B cell (primary cell): ENCODE data around the gene RAB10. TPM values are rescaled to one million over a fixed set of nuclear protein-coding genes. Genes with fewer than 3 reads are reported as not detected.
A peak's percentile ranks its signal among the peaks of the same experiment; 100 is the strongest.
"Not testable (repeated sequence)": the region's sequence is repeated elsewhere in the genome, so short reads cannot be mapped to it uniquely, and the experiment has no call there.

Experiments used
- ATAC-seq: fragments of 200-7000 bp; cut with Tn5 transposase; one replicate; pipeline ENCODE4 v1.10.0; 2021; ENCODE audit warnings: low read depth, mild to moderate bottlenecking, moderate number of reproducible peaks, moderate library complexity
- CTCF ChIA-PET: fragments of 350-600 bp; sonication (Branson Sonifier 250); formaldehyde crosslinking; loops from one replicate; lab custom pipeline; 2021; ENCODE audit warnings: antibody characterized with exemption, inconsistent platforms; lab: Charles Lee
- POLR2A ChIA-PET: fragments of 350-600 bp; sonication (Branson Sonifier 250); formaldehyde crosslinking; loops from one replicate; lab custom pipeline; 2021; ENCODE audit warnings: antibody characterized with exemption; lab: Charles Lee
- DNase-seq: peaks from one replicate; pipeline ENCODE4 v3.0.0; 2013
- H2AFZ ChIP-seq: 2 replicates; pipeline ENCODE4 v1.6.1; 2012; ENCODE audit warnings: mild to moderate bottlenecking, low read depth, low read length; ENCODE audit not compliant: insufficient read depth, poor library complexity, severe bottlenecking
- H3K27ac ChIP-seq, 2 donors: 1 replicate in 1 of 2; 2 replicates in 1 of 2; pipeline ENCODE4 v1.5.1; 2012 to 2013; ENCODE audit warnings: low read length in 2 of 2, mild to moderate bottlenecking in 2 of 2, moderate library complexity in 1 of 2
- H3K27me3 ChIP-seq, 4 experiments: fragments of 200-600 bp in 1 of 4; sonication (generic) in 1 of 4; replicated peaks in 1 of 4; 1 replicate in 2 of 4; 2 replicates in 2 of 4; pipeline versions ENCODE4 v1.6.1 to v1.7.0; 2013 to 2016; ENCODE audit warnings: low read length in 3 of 4, mild to moderate bottlenecking in 2 of 4, mixed read lengths in 1 of 4, moderate library complexity in 1 of 4; ENCODE audit not compliant: insufficient read depth in 4 of 4, control insufficient read depth in 3 of 4; ENCODE audit errors: control extremely low read depth in 1 of 4
- H3K36me3 ChIP-seq, 2 experiments: replicated peaks in 1 of 2; 1 replicate in 1 of 2; 2 replicates in 1 of 2; pipeline versions ENCODE4 v1.6.1 to v1.7.1; 2013; ENCODE audit warnings: low read length in 1 of 2; ENCODE audit not compliant: insufficient read depth in 2 of 2, control insufficient read depth in 1 of 2; ENCODE audit errors: control extremely low read depth in 1 of 2, extremely low read depth in 1 of 2
- H3K4me1 ChIP-seq, 2 donors: fragments of 200-600 bp in 1 of 2; sonication (generic) in 1 of 2; 1 replicate in 1 of 2; 2 replicates in 1 of 2; pipeline versions ENCODE4 v1.5.1 to v1.6.1; 2013 to 2017; ENCODE audit warnings: low read length in 2 of 2; ENCODE audit not compliant: control insufficient read depth in 2 of 2, insufficient read depth in 2 of 2
- H3K4me2 ChIP-seq: replicated peaks from 2 replicates; pipeline ENCODE3; 2012; ENCODE audit warnings: mild to moderate bottlenecking, low read depth, low read length; ENCODE audit not compliant: poor library complexity, severe bottlenecking
- H3K4me3 ChIP-seq, 5 experiments: fragments of 200-600 bp in 1 of 5; sonication (generic) in 1 of 5; 1 replicate in 3 of 5; 2 replicates in 2 of 5; pipeline versions ENCODE4 v1.5.1 to v1.7.0; 2011 to 2016; ENCODE audit warnings: low read length in 4 of 5, mild to moderate bottlenecking in 4 of 5, low read depth in 2 of 5, control low read depth in 1 of 5, moderate library complexity in 1 of 5; ENCODE audit not compliant: insufficient read depth in 1 of 5; ENCODE audit errors: control extremely low read depth in 1 of 5, extremely low read depth in 1 of 5
- H3K79me2 ChIP-seq: fragments of 200-600 bp; sonication (generic); one replicate; pipeline ENCODE4 v1.6.0; 2016; ENCODE audit warnings: low read length; ENCODE audit not compliant: control insufficient read depth, insufficient read depth
- H3K9ac ChIP-seq: fragments of 200-600 bp; sonication (generic); 2 replicates; pipeline ENCODE4 v1.6.1; 2017; ENCODE audit warnings: mild to moderate bottlenecking, low read length, moderate library complexity
- H3K9me3 ChIP-seq, 3 donors: one replicate each; pipeline versions ENCODE4 v1.6.1 to v1.7.1; 2013; ENCODE audit warnings: low read length in 2 of 3; ENCODE audit not compliant: control insufficient read depth in 2 of 3, insufficient read depth in 1 of 3; ENCODE audit errors: control extremely low read depth in 1 of 3
- H4K20me1 ChIP-seq: 2 replicates; pipeline ENCODE4 v1.6.0; 2012; ENCODE audit warnings: mild to moderate bottlenecking, low read length; ENCODE audit not compliant: insufficient read depth, control insufficient read depth, poor library complexity, severe bottlenecking
- H3K27ac Mint-ChIP-seq: one replicate; pipeline ENCODE4 v1.8.0; 2021; ENCODE audit warnings: mixed read lengths
- H3K27me3 Mint-ChIP-seq: one replicate; pipeline ENCODE4 v1.8.0; 2021; ENCODE audit warnings: mixed read lengths
- H3K4me1 Mint-ChIP-seq: one replicate; pipeline ENCODE4 v1.8.0; 2021; ENCODE audit warnings: mixed read lengths
- H3K4me3 Mint-ChIP-seq: one replicate; pipeline ENCODE4 v1.8.0; 2021; ENCODE audit warnings: mixed read lengths
- H3K9me3 Mint-ChIP-seq: one replicate; pipeline ENCODE4 v1.8.0; 2022; ENCODE audit warnings: mixed read lengths; ENCODE audit not compliant: insufficient read depth
- CTCF ChIP-seq: fragments of 200-600 bp; IDR thresholded peaks from one replicate; pipeline ENCODE4 v1.8.0; 2022; ENCODE audit warnings: antibody characterized with exemption, mild to moderate bottlenecking
- EZH2 ChIP-seq: IDR thresholded peaks from 2 replicates; pipeline ENCODE4 v1.6.1; 2012; ENCODE audit warnings: borderline replicate concordance, low read depth, mild to moderate bottlenecking, moderate library complexity, low read length; ENCODE audit not compliant: insufficient read depth, poor library complexity, severe bottlenecking
- WGBS: methylation state at CpG from one replicate; pipeline ENCODE4 v1.1.5; 2013; ENCODE audit warnings: missing lambda C conversion rate; ENCODE audit not compliant: insufficient coverage; 5-methylcytosine and 5-hydroxymethylcytosine counted together
- intact Hi-C: fragments of 100-400 bp; cut with micrococcal nuclease; formaldehyde crosslinking; loops from one replicate; pipeline ENCODE4 v1.10.0; 2022
- polyA plus RNA-seq: library from polyadenylated mRNA; depleted of rRNA; stranded (reverse); fragments of >200 nt; gene quantifications from 2 replicates; pipeline ENCODE4 v1.2.3, GENCODE V29; 2012
- total RNA-seq, 2 donors: library from RNA; stranded (reverse); fragments of 120-200 nt in 1 of 2; gene quantifications; 1 replicate in 1 of 2; 2 replicates in 1 of 2; pipeline versions ENCODE4 v1.2.3 to v1.2.4, GENCODE V29; 2013 to 2022

RAB10 gene
- total and polyA plus RNA-seq, 2 donors (not counting 1 experiment from before 2014, with no cell fraction given): 21.7 to 66.7 TPM

GRCh38 chr2:26032586-26033269, 1.2 kb upstream of the RAB10 start:
- H3K9me3 ChIP-seq, H3K36me3 ChIP-seq, H3K9me3 Mint-ChIP-seq, H3K27me3 Mint-ChIP-seq, ATAC-seq, H3K27me3 ChIP-seq: not testable (repeated sequence)
- POLR2A ChIA-PET: interaction anchor here (1.1 to 1.8 kb wide), 2 partner anchors 154 to 211 kb away, joined by 3 to 4 read pairs; partner anchors contain the start of genes ASXL2 and HADHA
- Histone ChIP-seq H3K4me2 (peak overlapping the region; percentile 97), H2AFZ (peak overlapping the region; percentile 99), H3K27ac (peak overlapping the region; percentile 81 to 94), H3K4me1 (peaks cover 22 to 29% of the 10 kb centered on the region in 2 donors), H4K20me1 (peaks cover 24% of the 10 kb centered on the region), H3K79me2 (peaks cover 42% of the 10 kb centered on the region), H3K4me3 (peak overlapping the region; percentile 54 to 96 (median 88)), H3K9ac (peak overlapping the region; percentile 87)
- 39% methylated on average over 12 of the region's 24 CpGs for WGBS
- CTCF ChIA-PET: interaction anchor here (1.0 to 1.2 kb wide), 5 partner anchors 41 to 212 kb away, joined by 3 to 4 read pairs (median 3); partner anchors contain the start of genes ASXL2 and HADHB
- peak; percentile 20 for DNase-seq
- intact Hi-C loops: loop anchor here (1.0 to 5.0 kb wide), 4 partner anchors 50 to 1060 kb away; partner anchors contain the start of genes DNAJC27, DTNB and KIF3C
- peaks cover 35% of the 10 kb centered on the region for H3K4me1 Mint-ChIP-seq
- peak overlapping the region; percentile 98 for H3K27ac Mint-ChIP-seq
- H3K4me3 Mint-ChIP-seq: peak overlapping the region; percentile 97

- no peaks in the 10 kb centered on the region for H3K36me3 ChIP-seq
- peak; percentile 1 for ATAC-seq
- POLR2A ChIA-PET: interaction anchor here (0.5 to 1.8 kb wide), 3 partner anchors 155 to 770 kb away, joined by 3 to 4 read pairs (median 3); partner anchors contain the start of genes ASXL2 and HADHA
Observed at GRCh38 chr2:26033270-26033817, 540 bp upstream of the RAB10 start.

More at GRCh38 chr2:26033270-26033817, 540 bp upstream of the RAB10 start:
- H3K9me3 ChIP-seq: no peaks in the 10 kb centered on the region
- peaks cover 22 to 29% of the 10 kb centered on the region in 2 donors for H3K4me1 ChIP-seq
- H3K27ac ChIP-seq: peak overlapping the region; percentile 81 to 94
- peaks cover 38% of the 10 kb centered on the region for H3K4me1 Mint-ChIP-seq
- H3K4me3 Mint-ChIP-seq: peak overlapping the region; percentile 97
- CTCF ChIA-PET: interaction anchor here (1.0 to 1.3 kb wide), 5 partner anchors 41 to 212 kb away, joined by 3 to 4 read pairs (median 3); partner anchors contain the start of genes ASXL2 and HADHB
- no peaks in the 10 kb centered on the region for H3K27me3 Mint-ChIP-seq
- WGBS: 0% methylated on average over 33 of the region's 38 CpGs
- H3K4me2 ChIP-seq: peak overlapping the region; percentile 97
- peak overlapping the region; percentile 87 for H3K9ac ChIP-seq
- H3K79me2 ChIP-seq: peaks cover 48% of the 10 kb centered on the region
- H3K9me3 Mint-ChIP-seq: no peaks in the 10 kb centered on the region
- DNase-seq: no peak
- H3K27ac Mint-ChIP-seq: peak overlapping the region; percentile 98
- no peak for TF ChIP-seq EZH2
- TF ChIP-seq CTCF: no peak
- peaks cover 28% of the 10 kb centered on the region for H4K20me1 ChIP-seq
- H3K4me3 ChIP-seq: peak overlapping the region; percentile 54 to 96 (median 88)
- intact Hi-C loops: loop anchor here (1.0 to 5.0 kb wide), 4 partner anchors 51 to 1061 kb away; partner anchors contain the start of genes DNAJC27, DTNB and KIF3C
- peak overlapping the region; percentile 99 for H2AFZ ChIP-seq
- no peaks in the 10 kb centered on the region for H3K27me3 ChIP-seq
